HK-2 (cell line): ENCODE results near the gene RIN2.

Experiments used
- DNase-seq: peaks from one replicate; pipeline ENCODE4 v3.0.0-alpha.2; 2018; ENCODE audit not compliant: unreplicated experiment

Gene RIN2

DNA sequence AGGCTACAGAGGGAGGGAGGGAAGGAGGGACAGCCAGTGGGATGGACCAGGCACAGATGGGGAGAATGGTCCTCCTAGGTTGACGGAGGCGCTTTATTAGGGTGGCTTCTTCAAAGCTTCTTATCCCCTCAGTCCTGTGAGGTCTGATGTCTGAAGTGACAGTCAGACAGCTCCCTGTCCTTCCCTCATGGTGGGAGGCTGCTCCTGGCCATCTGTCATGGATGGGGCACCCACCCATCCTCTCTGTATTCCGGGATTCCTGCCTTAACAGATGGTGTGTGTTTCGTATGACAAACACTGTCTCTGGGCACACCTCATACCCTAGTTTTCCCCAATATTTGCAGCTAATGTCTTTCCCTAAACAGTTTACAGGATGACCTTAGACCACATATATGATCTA, 7.9 kb downstream of the RIN2 start:
- no peak for DNase-seq

DNA sequence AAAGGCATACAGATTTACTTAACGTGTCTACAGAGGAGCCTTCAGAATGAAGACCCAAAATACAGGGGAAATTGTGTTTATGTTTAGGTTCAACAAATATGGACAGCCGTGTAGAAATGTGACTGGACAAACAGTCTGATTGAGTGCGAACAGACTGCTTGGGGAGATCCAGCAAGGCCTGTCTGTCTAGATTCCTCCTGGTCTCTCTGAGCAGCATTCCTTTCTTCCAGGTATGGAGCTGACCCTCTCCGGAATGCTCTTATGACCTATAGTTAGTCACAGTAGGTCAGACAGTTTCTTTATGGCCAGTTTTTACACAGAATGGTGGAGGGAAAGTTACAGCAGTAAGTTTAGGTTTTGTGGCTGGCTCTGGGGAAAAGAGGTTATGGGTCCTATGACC, 9.0 kb downstream of the RIN2 start:
- no peak for DNase-seq

GRCh38 chr20:19768325-19768842, 10.3 kb downstream of the RIN2 start:
- DNase-seq, result no peak

DNA sequence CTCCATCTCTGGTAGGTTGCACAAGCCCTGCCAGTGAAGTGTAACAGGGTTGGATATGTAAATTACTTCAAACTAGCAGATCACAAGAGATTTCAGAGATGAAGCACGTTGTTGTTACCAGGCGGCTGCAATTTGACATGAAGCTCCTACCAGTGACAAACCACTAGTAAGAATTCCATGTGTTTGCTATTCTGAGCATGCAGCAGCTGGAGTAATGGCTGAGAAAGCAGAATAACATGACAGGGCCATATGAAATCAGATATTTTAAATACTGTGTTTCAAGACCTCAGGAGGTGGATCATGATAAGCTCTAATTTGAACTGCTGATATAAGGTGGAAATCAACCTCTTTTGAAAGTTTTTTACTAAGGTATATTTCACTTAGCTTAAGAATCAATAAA, 11.4 kb downstream of the RIN2 start:
- DNase-seq, result no peak

DNA sequence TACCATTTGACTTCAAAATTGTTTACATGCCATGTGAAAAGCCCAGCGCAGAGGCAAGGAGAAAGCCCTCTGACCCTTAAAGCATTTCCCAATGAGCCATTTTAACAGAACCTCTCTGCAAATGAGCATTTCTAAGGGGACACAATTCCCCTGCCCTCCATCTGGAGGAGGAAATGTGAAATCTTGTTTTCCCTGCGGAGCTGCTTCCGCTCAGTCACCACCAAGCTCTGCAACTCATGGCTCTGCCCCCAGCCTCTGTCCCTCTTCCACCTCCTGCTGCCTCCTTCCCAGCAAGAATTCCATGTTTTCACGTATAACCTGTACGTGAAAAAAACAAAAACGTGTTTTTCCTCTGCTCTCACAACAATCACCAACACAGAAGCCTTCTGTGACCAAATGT, 12.3 kb downstream of the RIN2 start:
- no peak for DNase-seq

DNA sequence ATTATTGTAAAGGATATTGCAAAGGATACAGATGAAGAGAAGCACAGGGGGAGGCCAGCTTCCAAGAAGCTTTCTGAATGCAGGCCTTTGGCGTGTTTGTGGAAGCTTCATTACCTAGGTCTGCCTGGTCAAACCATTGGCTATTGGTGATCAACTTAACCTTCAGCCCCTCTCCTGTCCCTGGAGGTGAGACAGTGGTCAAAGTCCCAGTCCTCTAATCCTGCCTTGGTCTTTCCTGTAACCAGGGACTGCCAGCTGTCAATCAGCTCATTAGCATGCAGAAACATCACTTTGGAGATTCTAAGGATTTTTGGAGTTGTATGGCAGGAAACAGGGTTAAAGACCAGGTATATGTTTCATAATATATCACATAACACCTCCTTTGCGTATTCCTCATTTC, 13.0 kb downstream of the RIN2 start:
- DNase-seq, result no peak

DNA sequence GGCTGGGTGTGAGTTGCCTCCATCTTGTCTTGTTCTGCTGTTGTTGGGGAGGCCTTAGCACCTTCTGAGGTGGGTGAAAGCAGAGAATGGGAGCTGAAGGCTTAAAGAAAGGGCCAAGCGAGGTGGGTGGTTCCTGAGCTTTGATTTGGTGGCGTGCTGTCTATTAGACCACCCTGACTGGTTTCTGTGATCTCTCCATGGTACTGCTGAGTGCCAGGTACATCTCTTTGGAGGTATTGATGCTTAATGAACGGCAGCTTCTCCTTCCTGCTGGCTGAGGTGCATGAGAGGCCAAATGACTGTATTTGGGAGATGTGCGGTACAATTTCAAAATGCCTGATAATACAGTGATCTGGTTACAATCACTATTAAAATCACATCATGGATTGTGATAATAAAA, 15.4 kb downstream of the RIN2 start:
- DNase-seq, result no peak

DNA sequence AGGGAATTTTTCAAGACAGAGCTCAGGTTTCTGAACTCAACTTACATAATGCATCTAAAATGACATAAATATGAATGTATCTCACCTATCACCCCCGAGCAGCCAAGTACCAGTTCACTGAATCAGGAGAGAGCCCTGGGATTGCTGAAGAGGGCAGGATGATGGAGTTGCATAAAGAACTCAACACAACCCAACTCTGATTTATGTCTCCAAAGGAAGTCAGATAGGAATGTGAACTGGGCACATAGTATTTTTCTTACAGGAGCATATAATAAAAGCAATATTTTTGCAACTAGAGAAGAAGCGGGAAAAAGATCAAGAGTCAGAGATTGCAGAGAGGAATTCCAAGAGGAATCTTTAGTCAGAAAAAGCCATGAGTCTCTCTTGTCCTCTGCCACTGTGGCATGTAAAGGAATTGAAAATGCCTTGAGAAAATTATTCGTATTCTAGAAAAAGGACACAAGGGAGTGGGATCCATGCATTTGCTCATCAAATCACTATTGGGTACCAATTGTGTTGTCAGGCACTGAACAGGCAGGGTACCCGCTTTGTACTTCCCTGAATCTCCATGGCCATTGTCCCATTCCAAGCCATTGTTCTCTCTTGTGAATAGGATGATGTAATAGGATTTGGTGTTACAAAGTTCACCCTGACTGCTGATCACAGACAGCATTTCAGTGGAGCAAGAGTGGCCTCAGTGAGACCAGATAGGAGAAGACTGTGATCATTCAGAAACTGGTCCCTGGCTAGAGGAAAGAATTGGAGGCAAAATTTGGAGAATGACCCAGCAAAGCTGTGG, 16.3 kb downstream of the RIN2 start:
- DNase-seq, result no peak

- DNase-seq, result peak; percentile 13
These were observed 17.5 kb downstream of the RIN2 start for GRCh38 chr20:19775353-19776253.

DNA sequence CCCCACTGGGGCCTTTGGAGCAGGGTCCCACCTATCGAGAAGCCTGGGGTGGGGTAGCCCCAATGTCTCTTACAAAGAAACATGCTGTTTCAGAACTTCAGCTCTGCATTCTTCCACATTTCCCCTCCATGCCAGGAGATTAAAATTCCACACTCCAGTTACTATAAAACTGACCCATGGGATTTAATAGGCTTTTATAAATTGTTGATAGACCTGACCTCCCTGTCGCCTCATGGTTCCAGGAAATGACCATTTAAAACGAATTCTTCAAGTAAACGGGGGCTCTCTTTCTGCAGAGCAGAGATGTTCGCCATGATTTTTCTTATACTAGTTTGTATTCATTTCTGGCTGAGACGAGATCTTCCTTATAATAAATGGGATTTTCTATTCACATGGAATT, 19.3 kb downstream of the RIN2 start:
- DNase-seq, result no peak

DNA sequence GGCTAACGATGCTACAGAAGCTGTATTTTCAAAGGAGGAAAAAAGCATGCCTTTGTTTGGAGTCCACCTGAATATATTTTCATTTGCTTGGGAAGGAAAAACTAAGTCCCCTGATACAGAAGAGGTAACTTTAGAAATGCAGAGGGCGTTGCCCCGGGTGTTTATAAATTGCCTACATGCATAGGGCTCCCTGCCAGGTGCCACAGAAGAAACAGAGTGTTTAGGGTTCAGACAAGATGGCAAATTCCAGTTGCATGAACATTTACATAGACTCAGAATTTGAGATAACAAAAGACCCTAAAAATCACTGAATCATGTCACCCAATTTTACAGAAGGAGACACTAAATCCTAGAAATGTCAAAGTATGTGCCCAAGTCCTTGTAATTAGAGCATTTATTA, 19.9 kb downstream of the RIN2 start:
- no peak for DNase-seq

GRCh38 chr20:19778404-19778803, 20.3 kb downstream of the RIN2 start:
- DNase-seq, result no peak

DNA sequence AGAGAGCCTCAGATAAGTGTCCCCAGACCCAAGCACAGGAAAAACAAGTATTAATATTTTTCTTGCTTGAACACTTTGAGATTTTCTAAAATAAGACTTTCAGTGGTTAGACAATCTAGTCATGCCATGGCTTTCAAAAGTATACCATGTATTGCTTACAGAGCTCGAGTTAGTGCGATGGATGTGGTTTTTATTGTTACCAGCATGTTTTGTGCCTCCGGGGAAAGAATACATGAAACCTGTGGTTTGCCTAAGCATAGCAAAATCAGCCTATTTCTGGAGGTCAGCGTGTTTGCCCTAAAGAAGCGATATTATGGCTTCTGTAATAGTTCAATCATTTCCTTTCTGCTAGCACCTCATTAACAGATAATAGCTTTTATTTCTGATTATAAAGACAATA, 21.6 kb downstream of the RIN2 start:
- DNase-seq, result no peak

- no peak for DNase-seq
These were observed 22.2 kb downstream of the RIN2 start for GRCh38 chr20:19780261-19780660.

DNA sequence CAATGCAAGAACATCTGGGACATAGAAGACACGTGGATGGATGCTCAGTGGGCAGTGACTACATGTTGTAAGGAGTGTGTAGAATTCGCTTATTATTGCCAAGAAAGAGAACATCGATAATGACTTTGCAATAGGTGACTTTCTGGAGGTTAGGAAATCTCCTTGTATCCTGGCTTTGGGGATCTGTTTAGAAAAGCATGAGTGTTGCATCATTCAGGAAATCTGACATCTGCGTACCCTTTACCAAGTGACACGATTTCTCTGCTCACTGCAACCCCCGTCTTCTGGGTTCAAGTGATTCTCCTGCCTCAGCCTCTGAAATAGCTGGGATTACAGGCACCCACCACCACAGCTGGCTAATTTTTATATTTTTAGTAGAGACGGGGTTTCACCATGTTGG, 23.2 kb downstream of the RIN2 start:
- DNase-seq, result no peak

- no peak for DNase-seq
These were observed 24.6 kb downstream of the RIN2 start for GRCh38 chr20:19782669-19783068.

GRCh38 chr20:19783966-19784401, 25.9 kb downstream of the RIN2 start:
- DNase-seq, result peak; percentile 8

GRCh38 chr20:19784511-19785172, 26.6 kb downstream of the RIN2 start:
- DNase-seq, result peak; percentile 74

DNA sequence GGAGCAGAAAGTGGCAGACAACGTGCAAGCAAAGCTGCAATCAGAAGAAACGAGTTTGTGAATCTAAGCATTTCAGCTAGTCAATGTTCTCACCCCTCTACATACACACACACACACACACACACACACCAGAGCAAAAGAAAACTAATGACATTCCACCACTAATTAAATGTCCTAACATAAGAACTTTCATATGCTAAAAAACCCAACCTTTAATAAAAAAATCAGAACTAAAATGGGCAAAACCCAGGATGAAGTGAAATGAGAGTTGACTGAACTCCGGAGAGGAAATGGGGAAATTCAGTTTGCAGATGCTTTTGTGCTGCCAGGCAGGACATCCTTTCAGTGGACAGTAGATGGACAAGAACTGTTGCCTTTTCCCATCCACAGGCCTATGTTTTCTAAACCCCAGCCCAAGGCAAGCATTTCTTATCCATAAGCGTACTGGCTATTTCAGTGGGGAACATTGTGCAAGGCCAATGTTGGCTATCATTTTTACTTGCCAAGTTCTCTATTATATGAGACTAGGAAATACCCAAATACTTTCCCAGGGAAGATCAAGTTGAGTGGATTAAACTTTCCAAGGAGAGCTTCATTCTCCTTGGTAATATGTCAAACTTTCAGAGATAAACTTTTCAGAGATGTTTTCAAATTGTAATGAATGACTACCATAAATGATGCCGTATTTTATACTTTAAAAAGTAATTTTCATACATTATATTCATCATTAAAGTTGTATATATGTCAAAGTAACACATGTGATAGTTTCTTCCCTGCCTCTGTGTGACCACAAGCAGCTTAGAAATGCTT, 27.3 kb downstream of the RIN2 start:
- no peak for DNase-seq

DNA sequence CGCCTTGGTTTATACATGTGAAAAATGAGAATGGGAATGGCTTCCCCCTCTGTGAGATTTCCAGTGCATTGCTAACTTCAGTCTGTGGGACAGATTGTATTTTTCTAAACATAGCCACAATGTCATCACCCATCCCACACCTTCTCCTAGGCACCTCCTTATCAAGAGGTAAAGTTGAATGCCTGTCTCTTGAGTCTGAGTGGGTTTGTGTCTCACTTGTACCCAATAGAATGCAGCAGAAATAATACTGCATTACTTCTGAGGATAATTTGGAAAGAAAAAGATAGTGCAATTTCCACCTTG, 27.9 kb downstream of the RIN2 start:
- no peak for DNase-seq

DNA sequence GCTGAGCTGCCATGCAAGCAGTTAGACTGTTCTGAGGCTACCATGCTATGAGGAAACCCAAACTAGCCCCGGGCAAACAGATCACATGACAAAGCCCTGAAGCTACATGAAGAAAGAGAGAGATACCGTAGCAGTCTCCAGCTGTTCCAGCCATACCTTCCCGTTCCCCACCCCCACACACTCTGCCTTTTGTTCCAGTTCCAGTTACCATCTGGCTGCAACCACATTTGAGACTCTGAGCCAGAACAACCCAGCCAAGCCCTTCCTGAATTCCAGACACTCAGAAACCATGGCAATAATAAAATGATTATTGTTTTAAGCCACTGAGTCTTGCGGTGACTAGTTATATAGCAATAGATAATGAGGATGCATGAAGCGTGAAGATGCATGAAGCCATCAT, 28.3 kb downstream of the RIN2 start:
- DNase-seq, result peak; percentile 7

- no peak for DNase-seq
These were observed 29.3 kb downstream of the RIN2 start for GRCh38 chr20:19787366-19787765.
